Activated B cell treated with CpG ODN at 0.5 μM for 24 hours (primary cell): ENCODE measurements around the gene TREM2. TPM values are rescaled to one million over a fixed set of nuclear protein-coding genes. Genes with fewer than 3 reads are reported as not detected.
"Not testable (repeated sequence)": the region's sequence is repeated elsewhere in the genome, so short reads cannot be mapped to it uniquely, and the experiment has no call there.

Source experiments
- ATAC-seq: fragments of 200-7000 bp; cut with Tn5 transposase; one replicate; pipeline ENCODE4 v1.10.0; 2021; ENCODE audit warnings: low read depth, mild to moderate bottlenecking, moderate library complexity
- CTCF ChIA-PET: fragments of 350-600 bp; sonication (Branson Sonifier 250); formaldehyde crosslinking; loops from one replicate; lab custom pipeline; 2021; ENCODE audit warnings: antibody characterized with exemption; lab: Charles Lee
- POLR2A ChIA-PET: fragments of 350-600 bp; sonication (Branson Sonifier 250); formaldehyde crosslinking; loops from one replicate; lab custom pipeline; 2021; ENCODE audit warnings: antibody characterized with exemption; lab: Charles Lee
- DNase-seq: peaks from one replicate; pipeline ENCODE4 v3.0.0; 2022
- H3K27ac Mint-ChIP-seq: one replicate; pipeline ENCODE4 v1.8.0; 2020; ENCODE audit warnings: mixed read lengths
- H3K27me3 Mint-ChIP-seq: one replicate; pipeline ENCODE4 v1.8.0; 2021; ENCODE audit warnings: mixed read lengths
- H3K36me3 Mint-ChIP-seq: one replicate; pipeline ENCODE4 v1.8.0; 2021; ENCODE audit warnings: low read depth, mixed read lengths
- H3K4me1 Mint-ChIP-seq: one replicate; pipeline ENCODE4 v1.8.0; 2021; ENCODE audit warnings: mixed read lengths
- H3K4me3 Mint-ChIP-seq: one replicate; pipeline ENCODE4 v1.8.0; 2020; ENCODE audit warnings: mild to moderate bottlenecking, mixed read lengths
- H3K9me3 Mint-ChIP-seq: one replicate; pipeline ENCODE4 v1.8.0; 2020; ENCODE audit warnings: mixed read lengths
- intact Hi-C: fragments of 100-400 bp; cut with micrococcal nuclease; formaldehyde crosslinking; loops from one replicate; pipeline ENCODE4 v1.15.1; 2024
- total RNA-seq: library from RNA; stranded (reverse); gene quantifications from 2 replicates; pipeline ENCODE4 v1.2.3, GENCODE V29; 2022
- TF ChIP-seq, protein P1 (sequence below): fragments of 200-600 bp; IDR thresholded peaks from one replicate; pipeline ENCODE4 v1.8.0; 2022; ENCODE audit warnings: antibody characterized with exemption, mild to moderate bottlenecking

TREM2 gene
- total RNA-seq, 1 donor from 2014 or later, result not detected

DNA sequence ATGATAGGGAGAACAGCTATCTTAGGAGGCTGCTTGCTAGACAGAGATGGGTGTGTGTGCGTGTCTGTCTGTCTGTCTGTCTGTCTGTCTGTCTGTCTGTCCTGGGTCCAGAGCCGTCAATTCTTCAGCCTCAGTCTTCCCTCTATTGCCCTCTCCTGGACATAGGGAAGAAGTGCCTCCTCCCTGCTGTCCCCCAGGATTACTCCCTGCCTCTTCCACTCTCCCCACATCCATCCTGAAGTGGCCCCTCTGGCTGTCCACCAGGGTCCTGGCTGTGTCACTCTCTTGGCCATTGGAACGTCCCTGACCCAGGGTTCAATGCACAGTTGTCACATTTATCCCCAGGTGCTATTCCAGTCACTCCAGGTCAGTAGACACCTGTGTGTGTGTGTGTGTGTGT, 27.9 kb upstream of the TREM2 start:
- H3K9me3 Mint-ChIP-seq, result peaks cover 7% of the 10 kb centered on the region
- POLR2A ChIA-PET, result no interaction called here
- TF ChIP-seq, protein P1, sequence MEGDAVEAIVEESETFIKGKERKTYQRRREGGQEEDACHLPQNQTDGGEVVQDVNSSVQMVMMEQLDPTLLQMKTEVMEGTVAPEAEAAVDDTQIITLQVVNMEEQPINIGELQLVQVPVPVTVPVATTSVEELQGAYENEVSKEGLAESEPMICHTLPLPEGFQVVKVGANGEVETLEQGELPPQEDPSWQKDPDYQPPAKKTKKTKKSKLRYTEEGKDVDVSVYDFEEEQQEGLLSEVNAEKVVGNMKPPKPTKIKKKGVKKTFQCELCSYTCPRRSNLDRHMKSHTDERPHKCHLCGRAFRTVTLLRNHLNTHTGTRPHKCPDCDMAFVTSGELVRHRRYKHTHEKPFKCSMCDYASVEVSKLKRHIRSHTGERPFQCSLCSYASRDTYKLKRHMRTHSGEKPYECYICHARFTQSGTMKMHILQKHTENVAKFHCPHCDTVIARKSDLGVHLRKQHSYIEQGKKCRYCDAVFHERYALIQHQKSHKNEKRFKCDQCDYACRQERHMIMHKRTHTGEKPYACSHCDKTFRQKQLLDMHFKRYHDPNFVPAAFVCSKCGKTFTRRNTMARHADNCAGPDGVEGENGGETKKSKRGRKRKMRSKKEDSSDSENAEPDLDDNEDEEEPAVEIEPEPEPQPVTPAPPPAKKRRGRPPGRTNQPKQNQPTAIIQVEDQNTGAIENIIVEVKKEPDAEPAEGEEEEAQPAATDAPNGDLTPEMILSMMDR, result no peak
- peaks cover 64% of the 10 kb centered on the region for H3K4me1 Mint-ChIP-seq
- CTCF ChIA-PET, result interaction anchor here (0.6 to 1.5 kb wide), 2 partner anchors 17 to 124 kb away, joined by 3 read pairs; no protein-coding TSS in a partner anchor
- H3K4me3 Mint-ChIP-seq, result no peak overlapping the region
- peaks cover 46% of the 10 kb centered on the region for H3K36me3 Mint-ChIP-seq
- no peak overlapping the region for H3K27ac Mint-ChIP-seq
- intact Hi-C loops, result loop anchor here (1.0 kb wide), 1 partner anchor 128 kb away; no protein-coding TSS in a partner anchor
- H3K27me3 Mint-ChIP-seq, result no peaks in the 10 kb centered on the region
- no peak for DNase-seq
- no peak for ATAC-seq

DNA sequence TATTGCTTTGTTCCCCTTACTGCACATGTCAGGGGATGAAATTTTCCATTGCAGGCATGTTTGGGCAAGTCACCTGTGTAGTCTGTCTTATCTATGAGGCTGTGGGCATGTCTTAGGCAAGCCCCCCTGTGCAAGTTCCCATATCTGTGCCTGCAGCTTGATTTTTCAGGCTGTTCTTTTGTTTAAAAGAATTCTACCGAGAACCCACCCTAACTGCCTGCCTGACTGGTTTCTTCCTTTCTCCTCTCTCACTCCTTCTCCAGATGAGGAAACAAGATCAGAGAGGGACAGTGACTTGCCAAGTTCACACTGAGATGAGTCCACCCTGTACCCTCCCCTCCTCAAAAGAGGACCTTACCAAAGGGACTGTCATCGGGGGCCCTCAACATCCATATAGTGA, 27.1 kb upstream of the TREM2 start:
- POLR2A ChIA-PET, result interaction anchor here (1.1 to 1.9 kb wide), 2 partner anchors 9 to 11 kb away, joined by 3 to 5 read pairs; partner anchors contain the start of gene TREML2
- peaks cover 64% of the 10 kb centered on the region for H3K4me1 Mint-ChIP-seq

DNA sequence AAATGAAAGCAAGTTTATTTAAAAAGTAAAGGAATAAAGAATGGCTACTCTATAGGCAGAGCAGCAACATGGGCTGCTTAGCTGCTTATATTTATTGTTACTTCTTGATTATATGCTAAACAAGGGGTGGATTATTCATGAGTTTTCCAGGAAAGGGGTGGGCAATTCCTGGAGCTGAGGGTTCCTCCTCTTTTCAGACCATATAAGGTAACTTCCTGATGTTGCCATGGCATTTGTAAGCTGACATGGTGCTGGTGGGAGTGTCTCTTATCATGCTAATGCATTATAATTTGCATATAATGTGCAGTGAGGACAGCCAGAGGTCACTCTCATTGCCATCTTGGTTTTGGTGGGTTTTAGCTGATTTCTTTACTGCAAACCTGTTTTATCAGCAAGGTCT, 26.1 kb upstream of the TREM2 start:
- intact Hi-C loops, CTCF ChIA-PET, DNase-seq, H3K27me3 Mint-ChIP-seq, H3K27ac Mint-ChIP-seq, H3K4me3 Mint-ChIP-seq, ATAC-seq, H3K9me3 Mint-ChIP-seq: not testable (repeated sequence)
- peaks cover 30% of the 10 kb centered on the region for H3K36me3 Mint-ChIP-seq
- POLR2A ChIA-PET, result interaction anchor here (1.1 to 1.9 kb wide), 2 partner anchors 10 to 12 kb away, joined by 3 to 5 read pairs; partner anchors contain the start of gene TREML2
- peaks cover 62% of the 10 kb centered on the region for H3K4me1 Mint-ChIP-seq

More for the DNA sequence above, 27.1 kb upstream of the TREM2 start:
- ATAC-seq, result no peak
- H3K36me3 Mint-ChIP-seq, result peaks cover 40% of the 10 kb centered on the region
- no peak for DNase-seq
- peaks cover 7% of the 10 kb centered on the region for H3K9me3 Mint-ChIP-seq
- no peak overlapping the region for H3K4me3 Mint-ChIP-seq
- H3K27me3 Mint-ChIP-seq, result no peaks in the 10 kb centered on the region
- intact Hi-C loops, result no loop called here
- CTCF ChIA-PET, result interaction anchor here (0.6 kb wide), 1 partner anchor 16 kb away, joined by 3 read pairs; no protein-coding TSS in a partner anchor
- TF ChIP-seq, protein P1, result no peak
- H3K27ac Mint-ChIP-seq, result no peak overlapping the region

DNA sequence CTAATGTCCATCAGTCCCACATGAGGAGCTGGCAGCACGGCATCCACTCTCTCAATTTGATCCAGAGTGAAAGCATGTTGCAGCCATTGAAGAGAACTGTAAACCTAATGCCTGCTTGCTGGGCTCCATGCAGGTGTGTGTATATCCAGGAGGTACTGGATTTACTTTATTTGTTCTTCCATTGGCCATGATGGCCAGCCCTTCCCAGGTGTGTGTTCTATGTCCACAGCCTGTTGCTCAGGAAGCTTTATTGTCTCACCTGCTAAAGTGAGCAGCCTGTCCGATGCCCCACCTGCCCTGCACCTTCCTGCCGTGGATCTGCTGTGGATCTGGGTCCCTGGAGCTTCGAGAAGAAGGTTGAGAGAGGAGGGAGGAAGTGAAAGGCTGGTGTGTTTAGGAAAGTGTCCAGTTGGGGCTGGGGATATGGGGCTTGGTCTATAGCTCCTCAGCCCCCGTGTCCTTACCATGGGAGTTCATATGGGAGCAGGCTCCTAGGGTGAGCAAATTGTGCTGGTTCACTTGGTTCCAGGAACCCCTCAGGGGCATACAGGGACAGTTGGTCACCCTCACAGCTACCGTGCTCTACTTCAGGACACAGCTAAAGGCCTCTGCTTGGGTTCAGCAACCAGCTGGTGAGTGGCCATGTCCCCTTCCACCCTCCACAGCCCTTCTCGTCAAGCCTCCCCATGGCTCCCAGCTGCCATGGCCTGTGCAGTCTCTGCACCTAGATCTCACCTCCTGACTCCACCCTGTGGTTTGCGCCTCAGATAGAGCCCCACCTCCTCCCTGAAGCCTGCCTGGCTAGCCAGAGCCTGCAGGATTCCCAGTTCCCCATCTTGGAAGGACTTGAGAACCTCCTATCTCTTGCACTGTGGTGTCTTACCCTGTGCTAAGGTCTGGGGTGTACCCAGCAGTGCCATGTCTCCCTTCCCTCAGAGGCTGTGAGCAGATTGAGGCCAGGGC, 25.3 kb upstream of the TREM2 start:
- Mint-ChIP-seq H3K27ac (peak overlapping the region; percentile 53), H3K4me1 (peaks cover 64% of the 10 kb centered on the region)

DNA sequence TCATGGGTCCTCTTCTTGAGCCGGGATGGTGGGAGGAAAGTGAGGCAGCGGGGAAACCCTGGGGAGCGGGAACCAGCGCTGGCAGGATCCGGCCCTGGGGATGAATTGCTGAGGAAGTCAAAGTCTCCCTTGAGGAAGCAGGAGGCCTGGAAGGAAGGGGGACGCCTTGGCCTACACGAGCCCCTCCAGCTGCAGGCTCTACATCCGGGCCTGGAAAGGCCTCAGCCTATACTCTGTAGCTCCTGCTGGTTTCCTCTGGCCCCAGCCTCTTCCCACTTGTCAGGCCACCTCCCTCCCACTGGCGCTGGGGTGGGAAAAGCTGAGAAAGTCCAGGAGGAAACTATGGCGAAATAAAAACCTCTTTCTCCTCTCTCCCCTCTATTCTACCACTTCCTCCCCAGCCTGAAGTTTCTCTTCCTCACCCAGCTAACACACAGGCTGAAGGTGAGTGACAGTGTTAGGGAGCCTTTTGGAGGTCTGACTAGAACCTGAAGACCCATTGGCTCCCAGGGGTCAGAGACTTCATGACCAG, 23.2 kb upstream of the TREM2 start:
- H3K4me1 Mint-ChIP-seq, result peaks cover 69% of the 10 kb centered on the region
- ChIA-PET CTCF (no interaction called here), POLR2A (interaction anchor here (0.5 to 1.7 kb wide), 3 partner anchors 10 to 102 kb away, joined by 3 to 5 read pairs (median 4); no protein-coding TSS in a partner anchor)
- peak overlapping the region; percentile 86 for H3K27ac Mint-ChIP-seq
- TF ChIP-seq, protein P1, result no peak
- intact Hi-C loops, result no loop called here
- peak overlapping the region; percentile 65 for H3K4me3 Mint-ChIP-seq
- DNase-seq (no peak), ATAC-seq (peak; percentile 26)
- H3K27me3 Mint-ChIP-seq, result no peaks in the 10 kb centered on the region
- peaks cover 7% of the 10 kb centered on the region for H3K9me3 Mint-ChIP-seq
- H3K36me3 Mint-ChIP-seq, result peaks cover 11% of the 10 kb centered on the region

More for the DNA sequence above, 25.3 kb upstream of the TREM2 start:
- Mint-ChIP-seq H3K9me3 (peaks cover 7% of the 10 kb centered on the region), H3K36me3 (peaks cover 26% of the 10 kb centered on the region), H3K4me3 (no peak overlapping the region), H3K27me3 (no peaks in the 10 kb centered on the region)
- DNase-seq, result no peak
- TF ChIP-seq, protein P1, result no peak
- intact Hi-C loops, result no loop called here
- CTCF ChIA-PET, result interaction anchor here (0.6 to 1.6 kb wide), 2 partner anchors 11 to 599 kb away, joined by 3 to 5 read pairs; partner anchors contain the start of gene TOMM6
- POLR2A ChIA-PET, result interaction anchor here (1.7 to 1.9 kb wide), 2 partner anchors 12 to 13 kb away, joined by 5 read pairs; partner anchors contain the start of gene TREML2
- no peak for ATAC-seq
